Neural progenitor cell (in vitro differentiated cells): ENCODE results near the gene PIP4K2B.

Experiments
- CTCF ChIP-seq: fragments of 200-600 bp; sonication (generic); IDR thresholded peaks from 2 replicates; pipeline ENCODE4 v1.5.1; 2017; ENCODE audit warnings: antibody characterized with exemption, mild to moderate bottlenecking
- EZH2 ChIP-seq: fragments of 200-600 bp; sonication (generic); IDR thresholded peaks from 2 replicates; pipeline ENCODE4 v1.6.1; 2017; ENCODE audit warnings: antibody characterized with exemption, mild to moderate bottlenecking, moderate library complexity

GRCh38 chr17:38731526-38732294, 67.6 kb downstream of the PIP4K2B start:
- TF ChIP-seq CTCF (no peak), EZH2 (no peak)
